ENCODE data around the gene NOS3. TPM values are rescaled to one million over a fixed set of nuclear protein-coding genes. Genes with fewer than 3 reads are reported as not detected.
"Not testable (repeated sequence)": the region's sequence is repeated elsewhere in the genome, so short reads cannot be mapped to it uniquely, and the experiment has no call there.

The NOS3 gene
- total RNA-seq, 1 donor from 2014 or later, result 185 TPM

- no peak for DNase-seq (ENCODE audit: low spot score in 2 of 2)
- no peak for TF ChIP-seq CTCF (IDR thresholded peaks at IDR 0.05)
- intact Hi-C loops (cut with DNase I), result loop anchor here (10.0 kb wide), 1 partner anchor 1188 kb away; the partner anchor contains the start of gene ZNF862
- Histone ChIP-seq H3K36me3 (no peaks in the 10 kb centered on the region), H3K27ac (no peak overlapping the region), H3K4me3 (no peak overlapping the region), H3K9me3 (no peaks in the 10 kb centered on the region), H3K27me3 (peaks cover 3% of the 10 kb centered on the region), H3K4me1 (peaks cover 3% of the 10 kb centered on the region in 2 donors)
These were observed 32.4 kb downstream of the NOS3 start for GRCh38 chr7:151023232-151023631.

- Histone ChIP-seq H3K9me3 (no peaks in the 10 kb centered on the region), H3K36me3 (no peaks in the 10 kb centered on the region), H3K27ac (no peak within 1 kb of the TSS), H3K4me3 (no peak within 1 kb of the TSS), H3K4me1 (peaks cover 0 to 5% of the 10 kb centered on the region in 2 donors), H3K27me3 (no peaks in the 10 kb centered on the region)
- no peak for DNase-seq (ENCODE audit: low spot score in 2 of 2)
- intact Hi-C loops (cut with DNase I), result loop anchor here (10.0 kb wide), 1 partner anchor 1190 kb away; the partner anchor contains the start of gene ZNF862
- no peak for TF ChIP-seq CTCF (IDR thresholded peaks at IDR 0.05)
These were observed 33.7 kb downstream of the NOS3 start, which contains the start of gene ATG9B for GRCh38 chr7:151024435-151025056. Gene ATG9B (minus strand): TSS chr7:151024494. CDS start chr7:151024423, 71 bp downstream.

- DNase-seq (ENCODE audit: low spot score in 2 of 2), result no peak
- no peak overlapping the region for H3K27ac ChIP-seq
- no peaks in the 10 kb centered on the region for H3K9me3 ChIP-seq
- H3K4me1 ChIP-seq, result peaks cover 0 to 7% of the 10 kb centered on the region in 2 donors
- no peak overlapping the region for H3K4me3 ChIP-seq
- intact Hi-C loops (cut with DNase I), result loop anchor here (10.0 kb wide), 1 partner anchor 1191 kb away; the partner anchor contains the start of gene ZNF862
- H3K27me3 ChIP-seq, result no peaks in the 10 kb centered on the region
- TF ChIP-seq CTCF (IDR thresholded peaks at IDR 0.05), result no peak
- no peaks in the 10 kb centered on the region for H3K36me3 ChIP-seq
These were observed 35.3 kb downstream of the NOS3 start for GRCh38 chr7:151025924-151026671.

GRCh38 chr7:151026771-151027727 is 36.2 kb downstream of the NOS3 start:
- intact Hi-C loops (cut with DNase I), result loop anchor here (10.0 kb wide), 1 partner anchor 1192 kb away; the partner anchor contains the start of gene ZNF862

GRCh38 chr7:151027728-151028130 is 36.9 kb downstream of the NOS3 start:
- not testable (repeated sequence) for H3K9me3 ChIP-seq; H3K27me3 ChIP-seq; H3K36me3 ChIP-seq; DNase-seq (ENCODE audit: low spot score in 2 of 2); H3K4me1 ChIP-seq
- Histone ChIP-seq H3K4me3 (peak overlapping the region; percentile 68 to 77), H3K27ac (peak overlapping the region; percentile 46 to 61)
- intact Hi-C loops (cut with DNase I), result loop anchor here (1.0 to 10.0 kb wide), 6 partner anchors 31 to 1193 kb away; partner anchors contain the start of genes ABCF2, FASTK and ZNF862

More at GRCh38 chr7:151026771-151027727, 36.2 kb downstream of the NOS3 start:
- not testable (repeated sequence) for H3K36me3 ChIP-seq; H3K4me1 ChIP-seq; H3K9me3 ChIP-seq; H3K27me3 ChIP-seq; DNase-seq (ENCODE audit: low spot score in 2 of 2)
- H3K4me3 ChIP-seq, result peak overlapping the region; percentile 68 to 77
- peak overlapping the region in 1 of 2 donors; percentile 46 for H3K27ac ChIP-seq

Data from ascending aorta (tissue), 2 donors.